ENCODE data around the gene BCKDHA.
"Not testable (repeated sequence)": the region's sequence is repeated elsewhere in the genome, so short reads cannot be mapped to it uniquely, and the experiment has no call there.

The BCKDHA gene

GRCh38 chr19:41366089-41366488 lies 31.5 kb upstream of the BCKDHA start:
- no peak for DNase-seq (ENCODE audit: low read depth, low spot score)

GRCh38 chr19:41367848-41368301 lies 29.7 kb upstream of the BCKDHA start:
- no peak for DNase-seq (ENCODE audit: low read depth, low spot score)

DNA sequence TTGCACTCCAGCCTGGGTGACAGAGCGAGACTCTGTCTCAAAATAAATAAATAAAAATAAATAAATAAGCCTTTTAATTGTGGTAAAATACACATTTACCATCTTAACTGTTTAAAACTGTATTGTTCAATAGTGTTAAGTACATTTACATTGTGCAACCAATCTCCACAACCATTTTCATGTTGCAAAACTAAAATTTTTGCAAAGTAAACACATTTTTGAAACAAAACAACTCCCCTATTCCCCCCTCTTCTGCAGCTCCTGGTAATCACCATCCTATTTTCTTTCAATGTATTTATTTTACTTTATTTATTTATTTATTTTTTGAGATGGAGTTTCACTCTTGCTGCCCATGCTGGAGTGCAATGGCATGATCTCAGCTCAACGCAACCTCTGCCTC lies 27.8 kb upstream of the BCKDHA start:
- DNase-seq (ENCODE audit: low read depth, low spot score) = no peak

GRCh38 chr19:41371119-41371518 lies 26.5 kb upstream of the BCKDHA start:
- not testable (repeated sequence) for DNase-seq (ENCODE audit: low read depth, low spot score)

GRCh38 chr19:41371541-41371940 lies 26.1 kb upstream of the BCKDHA start:
- DNase-seq (ENCODE audit: low read depth, low spot score) = no peak

GRCh38 chr19:41372501-41372900 lies 25.1 kb upstream of the BCKDHA start:
- DNase-seq (ENCODE audit: low read depth, low spot score) = no peak

GRCh38 chr19:41373993-41374392 lies 23.6 kb upstream of the BCKDHA start:
- DNase-seq (ENCODE audit: low read depth, low spot score) = no peak

- DNase-seq (ENCODE audit: low read depth, low spot score) = no peak
Observed at GRCh38 chr19:41376241-41376997, 21.2 kb upstream of the BCKDHA start, which contains the start of gene TMEM91. Gene TMEM91, plus strand, starts transcription at chr19:41376533. Its CDS starts 1,777 bp downstream, at chr19:41378310.

- DNase-seq (ENCODE audit: low read depth, low spot score) = no peak
Observed at GRCh38 chr19:41376998-41377365, 20.6 kb upstream of the BCKDHA start.

GRCh38 chr19:41377977-41378709 lies 19.5 kb upstream of the BCKDHA start:
- peak; percentile 28 for DNase-seq (ENCODE audit: low read depth, low spot score)

DNA sequence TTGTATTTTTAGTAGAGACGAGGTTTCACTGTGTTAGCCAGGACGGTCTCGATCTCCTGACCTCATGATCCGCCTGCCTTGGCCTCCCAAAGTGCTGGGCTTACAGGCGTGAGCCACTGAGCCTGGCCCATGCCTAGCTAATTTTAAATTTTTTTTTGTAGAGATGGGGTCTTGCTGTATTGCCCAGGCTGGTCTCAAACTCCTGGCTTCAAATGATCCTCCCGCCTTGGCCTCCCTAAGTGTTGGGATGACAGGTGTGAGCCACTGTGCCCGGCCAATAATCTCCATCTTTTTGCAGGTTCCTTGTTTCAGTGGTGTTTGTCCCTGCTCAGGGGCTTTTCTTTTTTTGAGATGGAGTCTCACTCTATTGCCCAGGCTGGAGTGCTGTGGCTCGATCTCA lies 16.1 kb upstream of the BCKDHA start:
- not testable (repeated sequence) for DNase-seq (ENCODE audit: low read depth, low spot score)

- no peak for DNase-seq (ENCODE audit: low read depth, low spot score)
Observed at GRCh38 chr19:41384351-41384750, 13.3 kb upstream of the BCKDHA start.

DNA sequence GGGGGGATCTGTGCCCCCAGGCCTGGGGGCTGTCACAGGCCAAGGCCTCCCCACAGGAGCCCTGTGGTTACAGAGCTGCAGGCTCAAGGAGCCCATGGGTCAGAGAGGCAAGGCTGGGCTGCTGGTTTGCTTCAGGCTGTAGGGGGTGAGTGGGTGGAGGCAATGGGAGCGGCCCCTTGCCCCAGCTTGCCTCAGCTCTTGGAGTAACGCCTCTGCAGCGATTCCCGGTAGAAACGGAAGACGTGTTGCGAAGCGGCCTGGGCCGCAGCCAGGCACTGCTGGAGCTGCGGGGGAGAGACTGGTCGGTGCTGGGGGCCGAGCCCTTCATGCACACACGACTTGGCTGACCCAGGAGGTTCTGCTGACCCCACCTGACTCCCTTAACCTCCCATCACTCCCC lies 11.2 kb upstream of the BCKDHA start:
- no peak for DNase-seq (ENCODE audit: low read depth, low spot score)

GRCh38 chr19:41391618-41392017 lies 6.0 kb upstream of the BCKDHA start:
- DNase-seq (ENCODE audit: low read depth, low spot score) = no peak

DNA sequence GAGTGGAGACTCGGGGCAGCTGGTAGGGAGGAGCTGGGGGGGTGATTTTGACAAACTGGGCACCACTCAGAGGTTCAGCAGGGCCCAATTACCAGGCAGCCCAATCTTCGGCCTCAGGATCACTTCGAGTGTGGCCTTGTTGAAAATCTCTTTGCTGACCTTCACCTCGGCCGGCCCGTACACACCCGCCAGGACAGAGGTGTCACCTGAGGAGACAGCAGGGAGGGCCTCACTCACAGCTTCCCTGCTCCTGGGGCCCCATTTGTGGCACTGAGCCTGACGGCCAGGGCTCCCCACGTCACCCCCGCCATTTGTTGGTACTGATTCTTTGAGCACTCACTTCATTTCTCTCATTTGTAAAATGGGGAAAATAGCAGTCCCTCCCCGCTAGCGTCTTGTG lies 4.8 kb upstream of the BCKDHA start:
- DNase-seq (ENCODE audit: low read depth, low spot score) = no peak

DNA sequence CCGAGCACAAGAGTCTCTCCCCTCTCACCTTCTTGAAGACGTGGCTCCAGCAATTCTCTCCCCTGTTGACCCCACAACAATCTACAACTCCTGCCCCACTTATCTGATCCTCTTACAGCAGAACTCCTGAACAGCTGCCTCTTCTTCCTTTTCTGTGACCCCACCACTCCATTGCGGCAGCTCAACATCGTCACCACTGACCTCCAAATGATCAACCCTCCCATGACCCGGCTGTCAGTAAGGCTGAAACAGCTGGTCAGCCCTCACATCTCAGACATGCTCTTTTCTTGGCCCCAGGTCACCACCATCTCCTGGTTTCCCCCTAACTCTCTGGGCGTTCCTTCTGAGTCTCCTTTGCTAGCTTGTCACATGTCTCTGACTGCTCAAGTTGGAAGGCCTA lies 2.3 kb upstream of the BCKDHA start:
- DNase-seq (ENCODE audit: low read depth, low spot score) = no peak

- DNase-seq (ENCODE audit: low read depth, low spot score) = no peak
Observed at GRCh38 chr19:41398050-41398418, 416 bp downstream of the BCKDHA start.

- DNase-seq (ENCODE audit: low read depth, low spot score) = no peak
Observed at GRCh38 chr19:41398598-41398997, 980 bp downstream of the BCKDHA start.

DNA sequence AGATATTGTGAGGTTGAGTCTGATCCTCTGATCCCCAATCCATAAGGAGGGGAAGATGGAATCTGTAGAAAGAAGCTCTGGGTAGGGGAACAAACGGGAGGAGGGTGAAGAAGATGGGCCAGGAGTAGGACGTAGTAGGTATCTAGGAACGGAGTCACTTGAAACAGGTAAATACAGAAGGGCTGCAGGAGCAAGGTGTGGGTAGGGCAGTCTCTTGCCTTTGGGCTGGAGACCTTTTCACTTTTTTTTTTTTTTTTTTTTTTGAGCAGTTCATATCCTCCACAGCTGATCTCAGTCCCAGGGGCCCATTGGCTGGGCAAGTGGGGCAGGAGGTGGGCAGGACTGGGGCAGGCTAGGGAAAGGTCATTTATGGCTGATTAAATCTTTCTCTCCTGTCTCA lies 1.5 kb downstream of the BCKDHA start:
- DNase-seq (ENCODE audit: low read depth, low spot score) = no peak

DNA sequence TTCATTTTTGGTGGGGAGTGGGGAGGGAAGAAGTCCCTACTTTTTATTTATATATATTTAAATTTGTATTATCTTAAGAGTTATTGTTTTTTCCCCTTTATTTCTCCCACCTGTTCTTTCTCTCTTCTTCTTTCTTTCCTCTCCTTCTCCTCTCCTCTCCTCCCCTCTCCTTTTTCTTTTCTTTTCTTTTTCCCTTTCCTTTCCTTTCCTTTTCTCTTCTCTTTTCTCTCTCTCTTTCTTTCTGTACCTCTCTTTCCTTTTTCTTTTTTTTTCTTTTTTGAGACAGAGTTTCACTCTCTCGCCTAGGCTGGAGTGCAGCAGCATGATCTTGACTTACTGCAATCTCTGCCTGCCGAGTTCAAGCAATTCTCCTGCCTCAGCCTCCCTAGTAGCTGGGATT lies 1.9 kb downstream of the BCKDHA start:
- no peak for DNase-seq (ENCODE audit: low read depth, low spot score)

DNA sequence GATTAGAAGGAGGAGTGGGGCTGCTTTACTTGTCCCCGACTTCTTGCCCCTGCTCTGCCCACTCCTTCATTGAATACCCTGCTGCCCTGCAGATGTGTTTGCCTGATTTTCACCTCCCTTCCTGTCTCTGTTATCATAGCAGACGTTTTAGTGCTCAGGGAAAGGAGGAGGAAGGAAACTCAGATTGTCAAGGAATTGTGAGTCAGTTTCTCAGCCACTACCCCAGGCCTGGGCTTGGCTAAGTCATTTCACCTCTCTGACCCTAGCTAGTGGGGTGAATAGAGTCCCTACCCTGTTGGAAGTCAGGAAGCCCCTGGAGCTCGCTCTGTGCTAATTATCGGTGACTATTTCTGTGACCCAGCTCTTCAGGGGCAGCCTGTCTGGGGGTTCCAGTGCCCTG lies 3.9 kb downstream of the BCKDHA start:
- no peak for DNase-seq (ENCODE audit: low read depth, low spot score)

DNA sequence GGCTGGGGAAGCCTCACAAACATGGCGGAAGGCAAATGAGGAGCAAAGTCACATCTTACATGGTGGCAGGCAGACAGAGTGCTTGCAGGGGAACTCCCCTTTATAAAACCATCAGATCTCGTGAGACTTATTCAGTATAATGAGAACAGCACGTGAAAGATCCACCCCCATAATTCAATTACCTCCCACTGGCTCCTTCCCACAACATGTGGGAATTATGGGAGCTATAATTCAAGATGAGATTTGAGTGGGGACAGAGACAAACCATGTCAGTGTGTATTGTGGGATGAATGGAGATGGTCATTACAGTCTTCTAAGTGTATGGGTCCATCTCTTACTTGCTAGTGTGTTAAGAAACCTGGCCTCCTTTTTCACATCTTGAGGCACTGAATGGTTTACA lies 4.4 kb downstream of the BCKDHA start:
- DNase-seq (ENCODE audit: low read depth, low spot score) = no peak
